K562 (cell line): ENCODE measurements around the gene TPD52L1. TPM values are rescaled to one million over a fixed set of nuclear protein-coding genes. Genes with fewer than 3 reads are reported as not detected.
A peak's percentile ranks its signal among the peaks of the same experiment; 100 is the strongest.

ENCODE experiments used
- ADNP ChIP-seq: fragments of 200-800 bp; sonication (Bioruptor generic); IDR thresholded peaks from 2 replicates; pipeline ENCODE4 v1.6.1; 2016; ENCODE audit warnings: missing genetic modification characterization, missing compliant biosample characterization
- C11orf30 ChIP-seq: fragments of 450-650 bp; IDR thresholded peaks from 2 replicates; pipeline ENCODE4 v1.6.1; 2016; ENCODE audit warnings: low read depth, mild to moderate bottlenecking
- ELF2 ChIP-seq: fragments of 250-450 bp; sonication (Bioruptor Pico); IDR thresholded peaks from 2 replicates; pipeline ENCODE4 v1.5.0; 2021; ENCODE audit warnings: mild to moderate bottlenecking
- FOXK1 ChIP-seq: sonication (generic); formaldehyde crosslinking; IDR thresholded peaks from 2 replicates; pipeline ENCODE4 v1.8.0; 2022; ENCODE audit warnings: missing genetic modification reagents, mild to moderate bottlenecking, borderline replicate concordance
- HDAC2 ChIP-seq: fragments of 450-650 bp; IDR thresholded peaks from 2 replicates; pipeline ENCODE4 v1.6.1; 2016; ENCODE audit warnings: mild to moderate bottlenecking
- MAFG ChIP-seq: fragments of 450-650 bp; conservative IDR thresholded peaks from 2 replicates; pipeline ENCODE4 v1.6.1; 2016; ENCODE audit warnings: missing genetic modification characterization, missing compliant biosample characterization
- RFX1 ChIP-seq: fragments of 450-650 bp; IDR thresholded peaks from 2 replicates; pipeline ENCODE4 v1.6.1; 2016; ENCODE audit warnings: mild to moderate bottlenecking, moderate library complexity
- SMAD1 ChIP-seq: fragments of 150-350 bp; IDR thresholded peaks from 2 replicates; pipeline ENCODE4 v1.6.1; 2014; ENCODE audit warnings: low read length, low read depth; ENCODE audit not compliant: partially characterized antibody
- ZNF133 ChIP-seq: fragments of 250-450 bp; sonication (Bioruptor Pico); IDR thresholded peaks from 2 replicates; pipeline ENCODE4 v1.4.0; 2020; ENCODE audit warnings: mild to moderate bottlenecking
- polyA plus RNA-seq, 8 experiments: library from polyadenylated mRNA; depleted of rRNA in 4 of 8; stranded (reverse) in 5 of 8; unstranded in 3 of 8; fragments of >200 nt; fragmentation: Nextera tagmentation in 2 of 8; fragmentation: Illumina TruSeq in 1 of 8; extraction: Ambion mirVana in 2 of 8; extraction: Trizol in 1 of 8; gene quantifications; 2 replicates each; pipeline versions ENCODE4 v1.2.1 to v1.2.3, GENCODE V29; 2011 to 2014; ENCODE audit warnings: inconsistent platforms in 1 of 8, missing spikeins in 1 of 8
- total RNA-seq, 7 experiments: library from RNA; depleted of rRNA in 6 of 7; stranded (reverse); fragments of >200 nt in 6 of 7; fragmentation: Illumina TruSeq in 2 of 7; extraction: Trizol in 2 of 7; gene quantifications; 2 replicates each; pipeline versions ENCODE4 v1.2.1 to v1.2.3, GENCODE V29; 2011 to 2021; ENCODE audit warnings: low replicate concordance in 1 of 7
- TF ChIP-seq, protein P1 (sequence below), 2 experiments: fragments of 450-650 bp in 1 of 2; sonication (generic) in 1 of 2; formaldehyde crosslinking in 1 of 2; IDR thresholded peaks; 2 replicates each; pipeline versions ENCODE4 v1.7.1 to v1.9.0; 2016 to 2022; ENCODE audit warnings: inconsistent platforms in 1 of 2, mild to moderate bottlenecking in 1 of 2, missing genetic modification reagents in 1 of 2
- TF ChIP-seq, protein P2 (sequence below): fragments of 250-450 bp; sonication (Bioruptor Pico); IDR thresholded peaks from 2 replicates; pipeline ENCODE4 v1.5.0; 2021
- TF ChIP-seq, protein P3 (sequence below): fragments of 150-350 bp; IDR thresholded peaks from 2 replicates; pipeline ENCODE4 v1.6.1; 2014; ENCODE audit warnings: low read depth, mild to moderate bottlenecking, low read length, borderline replicate concordance
- TF ChIP-seq, protein P4 (sequence below): sonication (generic); formaldehyde crosslinking; IDR thresholded peaks from 2 replicates; pipeline ENCODE4 v1.8.0; 2022; ENCODE audit warnings: missing genetic modification reagents, mild to moderate bottlenecking, borderline replicate concordance

TPD52L1 gene
- total and polyA plus RNA-seq, 9 of the 15 experiments (the other 6 are each of a cell fraction or from before 2014, with no cell fraction given) = 12.9 to 149 (median 75.7) TPM

DNA sequence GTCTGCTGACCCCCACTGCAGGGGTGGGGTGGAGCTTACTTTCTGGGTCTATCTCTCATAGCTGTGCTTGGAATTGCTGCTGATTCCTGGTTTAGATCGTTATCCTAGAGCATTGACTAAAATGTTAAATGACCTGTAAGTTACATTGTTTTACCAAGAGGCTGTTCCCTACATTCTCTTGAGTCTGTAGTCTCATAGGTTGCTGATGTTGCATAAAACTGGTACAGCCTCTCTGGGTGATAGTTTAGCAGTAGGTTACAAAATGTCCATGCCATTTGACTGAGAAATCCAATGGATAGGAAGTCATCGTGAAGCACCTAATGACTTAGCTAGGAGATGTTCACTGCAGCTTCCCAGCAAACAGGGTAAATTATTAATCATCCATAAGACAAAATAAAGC, 62.4 kb downstream of the TPD52L1 start (continued):
- TF ChIP-seq, protein P1, sequence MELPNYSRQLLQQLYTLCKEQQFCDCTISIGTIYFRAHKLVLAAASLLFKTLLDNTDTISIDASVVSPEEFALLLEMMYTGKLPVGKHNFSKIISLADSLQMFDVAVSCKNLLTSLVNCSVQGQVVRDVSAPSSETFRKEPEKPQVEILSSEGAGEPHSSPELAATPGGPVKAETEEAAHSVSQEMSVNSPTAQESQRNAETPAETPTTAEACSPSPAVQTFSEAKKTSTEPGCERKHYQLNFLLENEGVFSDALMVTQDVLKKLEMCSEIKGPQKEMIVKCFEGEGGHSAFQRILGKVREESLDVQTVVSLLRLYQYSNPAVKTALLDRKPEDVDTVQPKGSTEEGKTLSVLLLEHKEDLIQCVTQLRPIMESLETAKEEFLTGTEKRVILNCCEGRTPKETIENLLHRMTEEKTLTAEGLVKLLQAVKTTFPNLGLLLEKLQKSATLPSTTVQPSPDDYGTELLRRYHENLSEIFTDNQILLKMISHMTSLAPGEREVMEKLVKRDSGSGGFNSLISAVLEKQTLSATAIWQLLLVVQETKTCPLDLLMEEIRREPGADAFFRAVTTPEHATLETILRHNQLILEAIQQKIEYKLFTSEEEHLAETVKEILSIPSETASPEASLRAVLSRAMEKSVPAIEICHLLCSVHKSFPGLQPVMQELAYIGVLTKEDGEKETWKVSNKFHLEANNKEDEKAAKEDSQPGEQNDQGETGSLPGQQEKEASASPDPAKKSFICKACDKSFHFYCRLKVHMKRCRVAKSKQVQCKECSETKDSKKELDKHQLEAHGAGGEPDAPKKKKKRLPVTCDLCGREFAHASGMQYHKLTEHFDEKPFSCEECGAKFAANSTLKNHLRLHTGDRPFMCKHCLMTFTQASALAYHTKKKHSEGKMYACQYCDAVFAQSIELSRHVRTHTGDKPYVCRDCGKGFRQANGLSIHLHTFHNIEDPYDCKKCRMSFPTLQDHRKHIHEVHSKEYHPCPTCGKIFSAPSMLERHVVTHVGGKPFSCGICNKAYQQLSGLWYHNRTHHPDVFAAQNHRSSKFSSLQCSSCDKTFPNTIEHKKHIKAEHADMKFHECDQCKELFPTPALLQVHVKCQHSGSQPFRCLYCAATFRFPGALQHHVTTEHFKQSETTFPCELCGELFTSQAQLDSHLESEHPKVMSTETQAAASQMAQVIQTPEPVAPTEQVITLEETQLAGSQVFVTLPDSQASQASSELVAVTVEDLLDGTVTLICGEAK (IDR thresholded peaks at IDR 0.05) = no peak
- TF ChIP-seq, protein P1 (CRISPR knock-in tag; IDR thresholded peaks at IDR 0.05) = no peak
- TF ChIP-seq, protein P2, sequence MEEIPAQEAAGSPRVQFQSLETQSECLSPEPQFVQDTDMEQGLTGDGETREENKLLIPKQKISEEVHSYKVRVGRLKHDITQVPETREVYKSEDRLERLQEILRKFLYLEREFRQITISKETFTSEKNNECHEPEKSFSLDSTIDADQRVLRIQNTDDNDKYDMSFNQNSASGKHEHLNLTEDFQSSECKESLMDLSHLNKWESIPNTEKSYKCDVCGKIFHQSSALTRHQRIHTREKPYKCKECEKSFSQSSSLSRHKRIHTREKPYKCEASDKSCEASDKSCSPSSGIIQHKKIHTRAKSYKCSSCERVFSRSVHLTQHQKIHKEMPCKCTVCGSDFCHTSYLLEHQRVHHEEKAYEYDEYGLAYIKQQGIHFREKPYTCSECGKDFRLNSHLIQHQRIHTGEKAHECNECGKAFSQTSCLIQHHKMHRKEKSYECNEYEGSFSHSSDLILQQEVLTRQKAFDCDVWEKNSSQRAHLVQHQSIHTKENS (CRISPR knock-in tag) = no peak
- TF ChIP-seq C11orf30 (peak; percentile 62; the same call in 1 of the 2 replicates), SMAD1 (no peak), ZNF133 (CRISPR knock-in tag) (no peak), RFX1 (no peak), HDAC2 (no peak), ELF2 (no peak), FOXK1 (CRISPR knock-in tag) (no peak), ADNP (tag) (no peak), MAFG (tag) (0 out of 2 replicates have a peak, but pooled peaks have one; percentile 30)
- TF ChIP-seq, protein P3, sequence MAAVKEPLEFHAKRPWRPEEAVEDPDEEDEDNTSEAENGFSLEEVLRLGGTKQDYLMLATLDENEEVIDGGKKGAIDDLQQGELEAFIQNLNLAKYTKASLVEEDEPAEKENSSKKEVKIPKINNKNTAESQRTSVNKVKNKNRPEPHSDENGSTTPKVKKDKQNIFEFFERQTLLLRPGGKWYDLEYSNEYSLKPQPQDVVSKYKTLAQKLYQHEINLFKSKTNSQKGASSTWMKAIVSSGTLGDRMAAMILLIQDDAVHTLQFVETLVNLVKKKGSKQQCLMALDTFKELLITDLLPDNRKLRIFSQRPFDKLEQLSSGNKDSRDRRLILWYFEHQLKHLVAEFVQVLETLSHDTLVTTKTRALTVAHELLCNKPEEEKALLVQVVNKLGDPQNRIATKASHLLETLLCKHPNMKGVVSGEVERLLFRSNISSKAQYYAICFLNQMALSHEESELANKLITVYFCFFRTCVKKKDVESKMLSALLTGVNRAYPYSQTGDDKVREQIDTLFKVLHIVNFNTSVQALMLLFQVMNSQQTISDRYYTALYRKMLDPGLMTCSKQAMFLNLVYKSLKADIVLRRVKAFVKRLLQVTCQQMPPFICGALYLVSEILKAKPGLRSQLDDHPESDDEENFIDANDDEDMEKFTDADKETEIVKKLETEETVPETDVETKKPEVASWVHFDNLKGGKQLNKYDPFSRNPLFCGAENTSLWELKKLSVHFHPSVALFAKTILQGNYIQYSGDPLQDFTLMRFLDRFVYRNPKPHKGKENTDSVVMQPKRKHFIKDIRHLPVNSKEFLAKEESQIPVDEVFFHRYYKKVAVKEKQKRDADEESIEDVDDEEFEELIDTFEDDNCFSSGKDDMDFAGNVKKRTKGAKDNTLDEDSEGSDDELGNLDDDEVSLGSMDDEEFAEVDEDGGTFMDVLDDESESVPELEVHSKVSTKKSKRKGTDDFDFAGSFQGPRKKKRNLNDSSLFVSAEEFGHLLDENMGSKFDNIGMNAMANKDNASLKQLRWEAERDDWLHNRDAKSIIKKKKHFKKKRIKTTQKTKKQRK = no peak
- TF ChIP-seq, protein P4, sequence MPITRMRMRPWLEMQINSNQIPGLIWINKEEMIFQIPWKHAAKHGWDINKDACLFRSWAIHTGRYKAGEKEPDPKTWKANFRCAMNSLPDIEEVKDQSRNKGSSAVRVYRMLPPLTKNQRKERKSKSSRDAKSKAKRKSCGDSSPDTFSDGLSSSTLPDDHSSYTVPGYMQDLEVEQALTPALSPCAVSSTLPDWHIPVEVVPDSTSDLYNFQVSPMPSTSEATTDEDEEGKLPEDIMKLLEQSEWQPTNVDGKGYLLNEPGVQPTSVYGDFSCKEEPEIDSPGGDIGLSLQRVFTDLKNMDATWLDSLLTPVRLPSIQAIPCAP (CRISPR knock-in tag) = no peak
